Mucosa of descending colon (tissue), 3 donors: ENCODE measurements around the gene TMEM135. TPM values are rescaled to one million over a fixed set of nuclear protein-coding genes. Genes with fewer than 3 reads are reported as not detected.

Experiments
- ATAC-seq: fragments of 200-7000 bp; cut with Tn5 transposase; one replicate; pipeline ENCODE4 v1.9.1; 2020; ENCODE audit warnings: mild to moderate bottlenecking, moderate library complexity
- DNase-seq, 3 donors: peaks; one replicate each; pipeline ENCODE4 v3.0.0-alpha.2; 2020
- H3K36me3 ChIP-seq: fragments of 200-600 bp; one replicate; pipeline ENCODE4 v1.8.0; 2021; ENCODE audit warnings: low read depth, mild to moderate bottlenecking
- H3K4me1 ChIP-seq: fragments of 200-600 bp; one replicate; pipeline ENCODE4 v1.8.0; 2021; ENCODE audit warnings: low read depth, mild to moderate bottlenecking
- H3K4me3 ChIP-seq: fragments of 200-600 bp; one replicate; pipeline ENCODE4 v1.8.0; 2021; ENCODE audit warnings: mild to moderate bottlenecking
- H3K9me3 ChIP-seq: fragments of 200-600 bp; one replicate; pipeline ENCODE4 v1.8.0; 2021; ENCODE audit warnings: mild to moderate bottlenecking
- intact Hi-C, 2 donors: fragments of 100-400 bp; cut with DNase I in 1 of 2; cut with micrococcal nuclease in 1 of 2; formaldehyde crosslinking; loops; one replicate each; pipeline versions ENCODE4 v1.11.0 to v1.11.1; 2022; cut with DNase I, micrococcal nuclease
- total RNA-seq, 3 donors: library from RNA; stranded (reverse); fragmentation: NEBNext Ultra II Directional in 2 of 3; extraction: Animal tissue kit (Norgen Biotek cat#: 25700) in 2 of 3; gene quantifications; one replicate each; pipeline versions ENCODE4 v1.2.1 to v1.2.4, GENCODE V29; 2021 to 2023
- TF ChIP-seq, protein P1 (sequence below): fragments of 200-600 bp; IDR thresholded peaks from one replicate; pipeline ENCODE4 v1.8.0; 2022; ENCODE audit warnings: antibody characterized with exemption, mild to moderate bottlenecking
- donor health status: DM: no; HTN: no; CAD: no; lungs with moderate emphysema.
- donor health status: DM: no; HTN: no; CAD: no.
- donor health status: DM: no; HTN: yes; CAD: no.

The TMEM135 gene
- total RNA-seq, 3 donors from 2014 or later, result 32.8 to 37.6 (median 37.0) TPM

DNA sequence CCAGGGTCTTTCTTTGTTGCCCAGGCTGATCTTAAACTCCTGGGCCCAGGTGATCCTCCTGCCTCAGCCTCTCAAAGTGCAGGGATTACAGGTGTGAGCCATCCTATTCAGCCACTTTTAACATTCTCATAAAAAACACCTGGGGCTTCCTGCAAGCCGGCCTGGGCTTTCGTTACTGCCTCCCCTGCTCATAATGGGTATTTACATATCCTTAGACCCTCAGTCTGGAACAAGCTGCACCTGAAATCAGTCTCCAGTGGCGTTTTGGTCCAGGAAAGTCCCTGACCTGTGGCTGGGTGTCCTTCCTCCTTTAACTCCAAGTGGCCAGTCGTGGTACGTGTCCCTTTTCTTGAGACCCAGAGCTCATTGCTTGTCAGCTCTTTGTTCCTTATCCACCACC, 320.7 kb downstream of the TMEM135 start:
- Histone ChIP-seq H3K36me3 (no peaks in the 10 kb centered on the region), H3K9me3 (no peaks in the 10 kb centered on the region), H3K4me1 (peaks cover 11% of the 10 kb centered on the region), H3K4me3 (no peak overlapping the region)
- no peak for DNase-seq
- no peak for ATAC-seq
- TF ChIP-seq, protein P1, sequence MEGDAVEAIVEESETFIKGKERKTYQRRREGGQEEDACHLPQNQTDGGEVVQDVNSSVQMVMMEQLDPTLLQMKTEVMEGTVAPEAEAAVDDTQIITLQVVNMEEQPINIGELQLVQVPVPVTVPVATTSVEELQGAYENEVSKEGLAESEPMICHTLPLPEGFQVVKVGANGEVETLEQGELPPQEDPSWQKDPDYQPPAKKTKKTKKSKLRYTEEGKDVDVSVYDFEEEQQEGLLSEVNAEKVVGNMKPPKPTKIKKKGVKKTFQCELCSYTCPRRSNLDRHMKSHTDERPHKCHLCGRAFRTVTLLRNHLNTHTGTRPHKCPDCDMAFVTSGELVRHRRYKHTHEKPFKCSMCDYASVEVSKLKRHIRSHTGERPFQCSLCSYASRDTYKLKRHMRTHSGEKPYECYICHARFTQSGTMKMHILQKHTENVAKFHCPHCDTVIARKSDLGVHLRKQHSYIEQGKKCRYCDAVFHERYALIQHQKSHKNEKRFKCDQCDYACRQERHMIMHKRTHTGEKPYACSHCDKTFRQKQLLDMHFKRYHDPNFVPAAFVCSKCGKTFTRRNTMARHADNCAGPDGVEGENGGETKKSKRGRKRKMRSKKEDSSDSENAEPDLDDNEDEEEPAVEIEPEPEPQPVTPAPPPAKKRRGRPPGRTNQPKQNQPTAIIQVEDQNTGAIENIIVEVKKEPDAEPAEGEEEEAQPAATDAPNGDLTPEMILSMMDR, result no peak
- intact Hi-C loops, result no loop called here

DNA sequence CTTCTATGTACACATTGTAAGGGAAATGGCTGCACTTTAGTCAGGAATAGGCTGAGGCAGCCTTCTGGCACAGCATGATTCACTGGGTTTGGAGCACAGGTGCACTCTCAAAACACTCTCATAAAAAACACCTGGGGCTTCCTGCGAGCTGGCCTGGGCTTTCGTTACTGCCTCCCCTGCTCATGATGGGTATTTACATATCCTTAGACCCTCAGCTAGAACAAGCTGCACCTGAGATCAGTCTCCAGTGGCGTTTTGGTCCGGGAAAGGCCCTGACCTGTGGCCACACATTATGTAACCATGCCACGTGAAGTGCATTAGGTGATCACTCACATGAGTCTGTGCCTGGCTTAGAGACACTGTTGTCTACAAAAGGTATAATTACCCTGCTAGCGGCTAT, 321.7 kb downstream of the TMEM135 start:
- intact Hi-C loops, result no loop called here
- TF ChIP-seq, protein P1, result no peak
- ATAC-seq (peak; percentile 77), DNase-seq (peak in 1 of 3 donors; percentile 10)
- H3K4me1 ChIP-seq, result peaks cover 11% of the 10 kb centered on the region
- H3K9me3 ChIP-seq, result no peaks in the 10 kb centered on the region
- no peaks in the 10 kb centered on the region for H3K36me3 ChIP-seq
- no peak overlapping the region for H3K4me3 ChIP-seq

- no peak overlapping the region for H3K4me3 ChIP-seq
- DNase-seq, result no peak
- no peaks in the 10 kb centered on the region for H3K9me3 ChIP-seq
- TF ChIP-seq, protein P1, result no peak
- no peaks in the 10 kb centered on the region for H3K36me3 ChIP-seq
- intact Hi-C loops, result loop anchor here in 1 of 2 donors (5.0 kb wide), 1 partner anchor 55 kb away; no protein-coding TSS in a partner anchor
- peaks cover 8% of the 10 kb centered on the region for H3K4me1 ChIP-seq
- no peak for ATAC-seq
These were observed 324.2 kb downstream of the TMEM135 start for GRCh38 chr11:87361891-87362290.

DNA sequence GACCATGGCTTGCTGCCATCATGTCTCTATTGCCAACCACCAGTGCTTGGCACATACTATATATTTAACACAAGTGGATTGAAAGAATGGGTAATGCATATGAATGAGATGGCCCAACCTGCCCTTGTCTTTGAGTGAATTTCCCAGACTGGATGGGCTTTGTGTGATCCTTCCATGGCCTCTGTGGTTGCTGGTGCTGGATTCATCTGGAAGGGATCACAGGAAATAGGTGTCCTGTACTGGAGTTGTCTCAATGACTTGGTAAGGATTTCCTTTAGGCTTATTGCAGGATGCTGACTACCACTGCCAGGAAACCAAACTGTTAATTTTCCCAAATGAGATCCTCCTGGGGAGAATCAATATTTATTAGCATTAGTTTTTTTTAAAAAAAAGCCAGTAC, 328.6 kb downstream of the TMEM135 start:
- Histone ChIP-seq H3K4me1 (no peaks in the 10 kb centered on the region), H3K4me3 (no peak overlapping the region), H3K9me3 (no peaks in the 10 kb centered on the region), H3K36me3 (no peaks in the 10 kb centered on the region)
- TF ChIP-seq, protein P1, result no peak
- DNase-seq (no peak), ATAC-seq (no peak)
- intact Hi-C loops, result no loop called here

DNA sequence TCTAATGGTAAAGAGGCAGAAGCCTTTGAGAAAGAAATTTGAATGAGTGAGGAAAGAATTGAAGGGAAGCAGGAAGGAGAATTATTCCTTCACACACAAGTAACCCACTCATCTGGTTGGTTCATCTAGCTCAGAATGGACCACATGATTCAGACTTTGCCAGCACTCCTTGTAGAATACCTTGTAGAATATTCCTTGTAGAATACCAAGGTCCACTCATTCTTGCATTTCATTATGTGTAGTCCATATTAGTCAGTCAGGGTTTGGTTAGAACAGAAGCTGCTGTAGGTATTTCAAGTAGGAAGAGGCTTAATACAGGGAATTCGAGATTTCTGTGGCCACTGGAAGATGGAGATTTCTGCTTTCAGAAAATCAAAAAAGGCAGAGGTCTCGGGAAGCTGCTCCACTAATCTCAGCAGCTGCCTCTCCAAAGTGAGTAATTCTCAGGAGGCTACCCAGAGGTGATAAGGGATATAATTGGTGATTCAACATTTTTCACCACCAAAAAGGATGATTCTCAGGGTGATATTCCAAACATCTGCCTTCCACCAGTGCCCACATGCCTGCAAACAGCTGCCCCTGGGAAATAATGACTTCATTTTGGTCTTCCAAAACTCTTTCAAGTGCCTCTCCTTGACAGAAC, 329.1 kb downstream of the TMEM135 start:
- H3K4me1 ChIP-seq, result no peaks in the 10 kb centered on the region
- H3K36me3 ChIP-seq, result no peaks in the 10 kb centered on the region
- no peak for ATAC-seq
- DNase-seq, result no peak
- no peak overlapping the region for H3K4me3 ChIP-seq
- intact Hi-C loops, result no loop called here
- H3K9me3 ChIP-seq, result no peaks in the 10 kb centered on the region
- TF ChIP-seq, protein P1, result no peak

DNA sequence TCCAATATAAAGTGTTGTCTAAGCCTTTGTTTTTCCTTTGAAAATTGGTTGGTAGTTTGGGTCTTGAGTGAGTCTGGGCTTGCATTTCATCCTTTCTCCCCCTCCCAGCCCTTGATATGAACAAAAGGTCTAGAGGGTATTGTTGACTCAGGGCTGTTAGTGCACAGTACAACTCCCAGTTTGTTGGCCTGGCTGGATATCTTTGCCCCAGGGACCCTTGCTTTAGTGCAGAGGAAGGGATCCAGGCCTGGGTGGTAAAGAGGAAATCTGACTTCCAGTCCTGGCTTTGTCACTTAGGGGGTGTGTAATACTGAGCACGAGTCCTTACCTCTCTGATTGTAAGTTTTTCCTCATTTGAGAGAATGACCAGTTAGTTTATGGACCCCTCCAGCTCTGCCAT, 330.4 kb downstream of the TMEM135 start:
- intact Hi-C loops, result no loop called here
- H3K9me3 ChIP-seq, result no peaks in the 10 kb centered on the region
- TF ChIP-seq, protein P1, result no peak
- no peaks in the 10 kb centered on the region for H3K4me1 ChIP-seq
- ATAC-seq (no peak), DNase-seq (no peak)
- no peak overlapping the region for H3K4me3 ChIP-seq
- H3K36me3 ChIP-seq, result no peaks in the 10 kb centered on the region
